GM15510 (cell line): ENCODE results near the gene AGTR2.

Experiments used
- POLR2A ChIP-seq: IDR thresholded peaks from 3 replicates; pipeline ENCODE4 v1.6.1; 2011; ENCODE audit warnings: borderline replicate concordance; ENCODE audit not compliant: insufficient read length; ENCODE audit errors: extremely low read depth

The AGTR2 gene, protein sequence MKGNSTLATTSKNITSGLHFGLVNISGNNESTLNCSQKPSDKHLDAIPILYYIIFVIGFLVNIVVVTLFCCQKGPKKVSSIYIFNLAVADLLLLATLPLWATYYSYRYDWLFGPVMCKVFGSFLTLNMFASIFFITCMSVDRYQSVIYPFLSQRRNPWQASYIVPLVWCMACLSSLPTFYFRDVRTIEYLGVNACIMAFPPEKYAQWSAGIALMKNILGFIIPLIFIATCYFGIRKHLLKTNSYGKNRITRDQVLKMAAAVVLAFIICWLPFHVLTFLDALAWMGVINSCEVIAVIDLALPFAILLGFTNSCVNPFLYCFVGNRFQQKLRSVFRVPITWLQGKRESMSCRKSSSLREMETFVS

DNA sequence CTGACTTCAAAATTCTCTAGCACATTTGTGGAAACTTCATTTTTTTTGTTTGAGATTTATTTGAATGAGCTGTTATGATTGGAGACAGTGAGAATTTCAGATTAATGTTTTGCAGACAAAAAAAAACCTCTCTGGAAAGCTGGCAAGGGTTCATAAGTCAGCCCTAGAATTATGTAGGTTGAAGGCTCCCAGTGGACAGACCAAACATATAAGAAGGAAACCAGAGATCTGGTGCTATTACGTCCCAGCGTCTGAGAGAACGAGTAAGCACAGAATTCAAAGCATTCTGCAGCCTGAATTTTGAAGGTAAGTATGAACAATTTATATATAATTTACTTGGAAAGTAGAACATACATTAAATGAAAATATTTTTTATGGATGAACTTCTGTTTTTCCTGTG, at the start of gene AGTR2:
TSS of gene AGTR2 (plus strand) at position 234 of the 400 bp plus-strand sequence. CDS start 1,537 bp downstream, outside the sequence.
- no peak for TF ChIP-seq POLR2A

DNA sequence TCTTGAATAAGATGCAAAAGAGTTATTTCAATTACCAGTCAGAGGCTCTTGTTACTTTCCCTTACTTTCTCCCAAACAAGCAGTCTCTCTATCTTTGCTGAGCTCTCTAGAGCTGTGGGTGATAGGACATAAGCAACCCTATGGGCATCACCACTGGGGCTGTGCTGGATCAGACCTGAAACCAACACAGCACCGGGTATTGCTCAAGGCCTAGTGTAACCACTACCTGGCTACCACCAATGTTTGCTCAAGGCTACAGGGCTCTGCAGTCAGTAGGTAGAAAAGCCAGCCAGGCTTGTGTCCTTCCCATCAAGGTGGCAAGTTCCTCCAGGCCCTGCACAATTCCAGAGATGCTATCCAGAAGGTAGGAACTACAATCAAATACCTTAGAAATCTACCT, 35.3 kb upstream of the AGTR2 start:
- no peak for TF ChIP-seq POLR2A

DNA sequence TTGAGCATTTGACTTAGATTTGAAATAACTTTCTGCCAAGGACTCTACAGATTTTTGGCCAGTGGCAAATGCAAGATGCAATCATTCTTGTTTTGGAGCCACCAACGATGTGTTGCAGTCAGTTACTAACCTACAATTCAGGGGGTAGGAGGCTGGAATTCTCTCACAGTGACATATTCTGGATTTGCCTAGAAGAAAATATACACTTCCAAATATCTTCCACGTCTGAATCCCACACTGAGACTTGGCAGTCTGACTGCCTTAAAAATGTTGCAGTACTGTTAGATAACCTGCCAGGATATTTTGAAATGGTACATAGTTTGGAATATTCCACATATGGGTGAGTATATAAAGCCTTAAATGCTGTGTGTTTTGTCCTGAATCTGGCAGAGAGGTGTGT, 27.6 kb upstream of the AGTR2 start:
- TF ChIP-seq POLR2A, result no peak

DNA sequence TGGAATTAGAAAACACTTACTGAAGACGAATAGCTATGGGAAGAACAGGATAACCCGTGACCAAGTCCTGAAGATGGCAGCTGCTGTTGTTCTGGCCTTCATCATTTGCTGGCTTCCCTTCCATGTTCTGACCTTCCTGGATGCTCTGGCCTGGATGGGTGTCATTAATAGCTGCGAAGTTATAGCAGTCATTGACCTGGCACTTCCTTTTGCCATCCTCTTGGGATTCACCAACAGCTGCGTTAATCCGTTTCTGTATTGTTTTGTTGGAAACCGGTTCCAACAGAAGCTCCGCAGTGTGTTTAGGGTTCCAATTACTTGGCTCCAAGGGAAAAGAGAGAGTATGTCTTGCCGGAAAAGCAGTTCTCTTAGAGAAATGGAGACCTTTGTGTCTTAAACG, 2.4 kb downstream of the AGTR2 start:
- no peak for TF ChIP-seq POLR2A

DNA sequence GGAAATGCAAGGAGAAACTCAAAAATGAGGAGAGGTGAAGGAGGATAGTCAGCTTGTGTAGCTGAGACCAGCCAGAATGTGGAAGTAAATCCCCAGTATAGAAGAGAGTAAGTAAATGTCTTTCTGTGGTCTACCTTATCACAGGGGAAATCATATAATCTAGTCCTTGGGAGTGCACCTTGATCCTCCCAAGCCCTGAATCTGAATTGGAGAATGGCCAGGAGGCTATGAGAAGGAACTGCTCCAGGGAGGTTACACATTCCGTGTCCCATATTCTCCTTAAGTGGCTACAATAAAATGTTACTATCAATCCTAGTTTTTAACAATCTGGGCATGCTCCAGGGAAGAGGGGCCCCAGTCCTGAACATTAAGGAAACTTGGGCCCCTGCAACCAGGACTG, 10.8 kb downstream of the AGTR2 start:
- no peak for TF ChIP-seq POLR2A

DNA sequence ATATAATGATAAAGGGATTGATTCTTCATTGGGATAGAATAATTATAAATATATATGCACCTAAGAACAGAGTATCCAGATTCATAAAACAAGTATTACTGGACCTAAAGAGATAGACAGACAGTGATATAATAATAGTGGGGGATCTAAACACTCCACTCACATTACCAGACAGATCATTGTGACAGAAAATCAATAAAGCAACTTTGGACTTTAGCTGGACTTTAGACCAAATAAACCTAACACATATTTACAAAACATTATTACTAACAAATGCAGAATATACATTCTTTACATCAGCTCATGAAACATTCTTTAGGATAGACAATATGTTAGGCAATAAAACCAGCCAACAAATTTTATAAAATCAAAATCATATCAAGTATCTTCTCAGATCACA, 14.6 kb downstream of the AGTR2 start:
- TF ChIP-seq POLR2A, result no peak

DNA sequence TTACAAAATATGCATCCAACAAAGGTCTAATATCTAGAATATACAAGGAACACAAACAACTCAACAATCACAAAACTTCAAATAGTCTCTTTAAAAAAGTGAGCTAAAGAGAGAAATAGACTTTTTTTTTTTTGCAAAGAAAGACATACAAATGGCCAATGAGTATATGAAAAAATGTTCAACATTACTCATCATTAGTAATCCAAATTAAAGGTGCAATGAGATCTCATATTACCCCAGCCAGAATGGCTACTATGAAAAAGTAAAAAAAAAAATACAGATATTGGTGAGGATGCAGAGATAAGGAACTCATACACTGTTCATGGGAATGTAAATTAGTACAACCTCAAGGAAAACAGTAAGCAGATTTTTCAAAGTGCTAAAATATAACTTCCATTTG, 24.1 kb downstream of the AGTR2 start:
- no peak for TF ChIP-seq POLR2A

DNA sequence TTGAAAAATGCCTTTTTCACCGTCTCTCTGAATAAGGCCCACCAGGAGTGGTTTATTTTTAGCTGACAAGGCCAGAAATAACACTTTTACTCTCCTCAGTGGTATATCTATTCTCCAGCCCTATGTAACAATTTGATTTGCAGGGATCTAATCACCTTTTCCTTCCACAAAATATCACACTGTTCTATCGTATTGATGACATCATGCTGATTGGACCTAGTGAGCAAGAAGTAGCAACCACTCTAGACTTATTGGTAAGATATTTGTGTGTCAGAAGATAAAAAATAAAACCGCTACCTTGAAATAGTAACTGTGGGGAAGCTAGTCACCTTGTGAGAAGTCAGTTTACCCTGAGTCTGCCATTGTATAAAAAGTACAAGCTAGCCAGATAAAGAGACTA, 27.7 kb downstream of the AGTR2 start:
- no peak for TF ChIP-seq POLR2A

DNA sequence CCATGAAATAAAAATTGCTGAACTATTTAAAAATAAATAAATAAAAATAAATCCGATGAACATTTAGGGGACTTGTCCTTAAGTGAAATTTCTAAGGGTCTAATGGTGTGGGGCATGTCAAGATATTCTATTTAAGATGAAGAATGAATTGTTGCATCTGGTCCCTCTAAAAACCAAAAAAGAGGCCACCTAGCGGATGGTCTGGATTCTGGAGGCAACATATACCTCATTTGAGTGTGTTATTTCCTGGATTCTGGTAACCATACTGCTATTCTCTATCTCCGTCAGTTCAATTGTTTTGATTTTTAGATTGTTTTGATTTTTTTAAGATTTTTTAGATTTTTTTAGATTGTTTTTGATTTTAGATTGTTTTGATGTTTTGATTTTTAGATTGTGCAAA, 28.3 kb downstream of the AGTR2 start:
- TF ChIP-seq POLR2A, result no peak

DNA sequence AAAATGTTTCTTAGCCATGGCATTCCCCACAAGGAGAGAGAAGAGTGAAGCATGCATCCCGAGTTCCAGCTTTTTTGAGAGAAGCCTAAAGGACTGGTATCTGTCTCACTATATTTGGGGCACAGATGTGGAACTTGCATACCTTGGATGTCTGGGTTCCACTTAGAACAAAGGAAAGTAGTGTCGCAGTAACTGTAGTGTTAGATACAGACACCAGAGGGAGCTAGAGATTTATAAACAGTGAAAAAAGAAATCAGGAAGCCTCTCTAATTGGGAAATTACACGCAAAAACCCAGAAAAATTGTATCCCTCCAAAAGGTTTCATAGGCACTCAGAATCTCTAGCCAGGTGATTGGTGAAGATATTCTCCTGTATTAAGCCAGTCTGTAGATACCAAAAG, 34.4 kb downstream of the AGTR2 start:
- no peak for TF ChIP-seq POLR2A

DNA sequence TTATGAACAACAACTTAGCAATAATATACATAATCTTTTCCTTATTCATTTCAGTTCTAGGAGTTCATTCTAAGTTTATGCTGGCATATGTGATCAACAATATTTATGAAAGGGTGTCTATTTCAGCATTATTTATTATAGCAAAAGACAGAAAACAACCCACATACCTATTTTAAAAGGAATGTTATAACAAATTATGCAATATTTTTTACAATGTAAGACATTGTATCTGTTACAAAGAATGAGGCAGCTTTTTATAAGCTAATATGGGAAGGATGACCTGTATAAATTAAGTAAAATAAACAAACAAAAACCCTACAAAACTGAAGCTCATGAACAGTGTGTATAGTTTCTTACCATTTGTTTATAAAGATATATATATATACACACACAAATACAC, 42.7 kb downstream of the AGTR2 start:
- TF ChIP-seq POLR2A, result no peak
